ENCODE results near the gene PIK3R2.

Gene PIK3R2

GRCh38 chr19:18128044-18128443, 24.9 kb upstream of the PIK3R2 start:
- TF ChIP-seq REST (IDR thresholded peaks at IDR 0.05; ENCODE audit: insufficient read depth in 1 of 2, low read depth in 2 of 2, low read length in 2 of 2) (no peak), SIN3A (IDR thresholded peaks at IDR 0.05; ENCODE audit: borderline replicate concordance, insufficient read depth, low read length) (no peak), TAF1 (IDR thresholded peaks at IDR 0.05; ENCODE audit: borderline replicate concordance, insufficient read depth, low read length) (no peak), POLR2AphosphoS5 (IDR thresholded peaks at IDR 0.05; ENCODE audit: low read depth, low read length) (no peak), FOXP2 (optimal IDR thresholded peaks at IDR 0.05; ENCODE audit: borderline replicate concordance, extremely low read depth, extremely low read length, insufficient read depth) (no peak)

- no peak for TF ChIP-seq SIN3A (IDR thresholded peaks at IDR 0.05; ENCODE audit: borderline replicate concordance, insufficient read depth, low read length)
- no peak for TF ChIP-seq POLR2AphosphoS5 (IDR thresholded peaks at IDR 0.05; ENCODE audit: low read depth, low read length)
- TF ChIP-seq TAF1 (IDR thresholded peaks at IDR 0.05; ENCODE audit: borderline replicate concordance, insufficient read depth, low read length), result no peak
- TF ChIP-seq FOXP2 (optimal IDR thresholded peaks at IDR 0.05; ENCODE audit: borderline replicate concordance, extremely low read depth, extremely low read length, insufficient read depth), result no peak
- TF ChIP-seq REST (IDR thresholded peaks at IDR 0.05; ENCODE audit: insufficient read depth in 1 of 2, low read depth in 2 of 2, low read length in 2 of 2), result no peak
Observed at GRCh38 chr19:18128805-18129204, 24.2 kb upstream of the PIK3R2 start.

- no peak for TF ChIP-seq POLR2AphosphoS5 (IDR thresholded peaks at IDR 0.05; ENCODE audit: low read depth, low read length)
- TF ChIP-seq REST (IDR thresholded peaks at IDR 0.05; ENCODE audit: insufficient read depth in 1 of 2, low read depth in 2 of 2, low read length in 2 of 2), result no peak
- no peak for TF ChIP-seq FOXP2 (optimal IDR thresholded peaks at IDR 0.05; ENCODE audit: borderline replicate concordance, extremely low read depth, extremely low read length, insufficient read depth)
- TF ChIP-seq SIN3A (IDR thresholded peaks at IDR 0.05; ENCODE audit: borderline replicate concordance, insufficient read depth, low read length), result no peak
- no peak for TF ChIP-seq TAF1 (IDR thresholded peaks at IDR 0.05; ENCODE audit: borderline replicate concordance, insufficient read depth, low read length)
Observed at GRCh38 chr19:18130523-18131242, 22.3 kb upstream of the PIK3R2 start.

DNA sequence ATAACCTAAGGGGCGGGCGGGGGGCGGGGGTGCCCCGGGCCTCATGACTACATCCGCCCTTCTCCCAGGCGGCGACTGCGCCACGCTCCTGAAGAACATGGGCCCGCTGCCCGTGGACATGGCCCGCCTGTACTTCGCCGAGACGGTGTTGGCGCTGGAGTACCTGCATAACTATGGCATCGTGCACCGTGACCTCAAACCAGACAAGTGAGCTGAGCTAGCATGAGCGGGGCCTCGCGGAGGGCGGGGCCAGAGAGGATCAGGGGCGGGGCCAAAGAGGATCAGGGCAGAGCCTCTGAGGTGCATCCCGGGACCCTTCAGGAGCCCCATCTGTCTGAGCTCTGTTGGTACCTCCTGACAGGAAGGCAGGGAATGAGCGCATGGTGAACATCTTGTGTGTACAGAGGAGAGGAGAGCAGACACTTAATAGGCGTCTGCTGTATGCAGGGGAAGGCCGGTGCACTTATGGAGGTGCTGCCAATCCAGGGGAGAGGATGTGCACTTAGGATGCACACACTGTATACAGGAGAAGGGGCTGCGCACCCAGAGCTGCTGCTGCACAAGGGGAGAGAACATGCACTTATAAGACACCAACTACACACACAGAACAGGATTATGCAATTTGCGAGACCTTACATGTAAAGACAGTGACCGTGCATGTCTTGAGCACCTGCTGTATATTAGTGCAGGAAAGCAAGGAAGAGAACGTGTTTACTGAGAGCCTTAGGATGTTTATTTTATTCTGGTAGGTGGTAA, 20.9 kb upstream of the PIK3R2 start:
- no peak for TF ChIP-seq POLR2AphosphoS5 (IDR thresholded peaks at IDR 0.05; ENCODE audit: low read depth, low read length)
- no peak for TF ChIP-seq SIN3A (IDR thresholded peaks at IDR 0.05; ENCODE audit: borderline replicate concordance, insufficient read depth, low read length)
- TF ChIP-seq REST (IDR thresholded peaks at IDR 0.05; ENCODE audit: insufficient read depth in 1 of 2, low read depth in 2 of 2, low read length in 2 of 2), result no peak
- no peak for TF ChIP-seq FOXP2 (optimal IDR thresholded peaks at IDR 0.05; ENCODE audit: borderline replicate concordance, extremely low read depth, extremely low read length, insufficient read depth)
- TF ChIP-seq TAF1 (IDR thresholded peaks at IDR 0.05; ENCODE audit: borderline replicate concordance, insufficient read depth, low read length), result no peak
